Renal cortex interstitium (tissue), 11 donors: ENCODE results near the gene FEM1C. TPM values are rescaled to one million over a fixed set of nuclear protein-coding genes. Genes with fewer than 3 reads are reported as not detected.
A peak's percentile ranks its signal among the peaks of the same experiment; 100 is the strongest.

Source experiments
- DNase-seq, 11 donors: peaks; one replicate each; pipeline ENCODE4 v3.0.0-alpha.2; 2013; ENCODE audit warnings: low read depth in 9 of 11, low spot score in 4 of 11; ENCODE audit errors: extremely low read depth in 1 of 11
- polyA plus RNA-seq, 3 donors: library from polyadenylated mRNA; unstranded; fragments of 120-200 nt; gene quantifications; one replicate each; pipeline ENCODE4 v1.2.1, GENCODE V29; 2013; ENCODE audit not compliant: insufficient read length in 3 of 3

FEM1C gene
- polyA plus RNA-seq, 3 donors: 20.8 to 24.3 (median 21.6) TPM

DNA sequence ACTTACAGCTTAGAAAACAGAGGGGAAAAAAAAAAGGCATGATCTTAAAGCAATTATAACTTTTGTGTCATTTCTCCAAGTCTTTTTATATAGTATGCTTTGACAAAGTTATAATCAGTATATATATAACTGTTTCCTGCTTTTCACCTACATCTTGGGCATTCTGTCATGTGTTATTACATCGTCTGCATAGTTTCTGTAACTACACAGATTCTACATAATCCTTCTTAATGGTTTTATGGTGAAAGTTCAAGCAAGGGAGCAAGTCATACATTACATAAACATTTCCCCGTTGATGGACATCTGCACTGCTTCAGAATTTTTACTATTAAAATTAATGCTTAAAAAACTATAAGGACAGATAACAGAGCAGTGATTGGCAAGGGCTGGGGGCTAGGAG is 12.1 kb downstream of the FEM1C start:
- no peak for DNase-seq

DNA sequence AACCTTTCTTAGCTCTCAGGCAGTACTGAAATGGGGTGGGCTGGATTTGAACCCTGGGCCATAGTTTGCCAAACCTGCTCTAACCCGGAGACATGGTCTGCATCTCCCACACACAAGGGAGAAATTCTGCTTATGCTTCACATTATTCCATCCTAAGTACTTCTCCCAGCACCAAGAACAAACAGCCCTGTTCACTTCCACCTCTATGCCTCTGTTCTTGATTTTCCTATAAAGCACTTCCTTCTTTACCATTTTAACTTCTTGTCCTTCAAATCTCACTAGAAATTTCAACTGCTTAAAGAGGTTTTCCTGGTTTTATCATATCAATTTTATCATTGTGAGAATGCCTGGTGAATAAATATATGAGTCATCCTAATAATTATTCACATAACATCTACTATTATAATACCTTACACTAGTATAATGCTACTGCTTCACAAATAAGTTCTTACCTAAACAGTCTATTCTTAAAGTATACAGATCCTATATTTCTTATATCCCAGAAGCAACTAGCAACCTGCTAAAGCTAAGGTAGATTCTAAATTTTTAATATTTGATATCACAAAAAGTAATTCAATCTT is 12.7 kb downstream of the FEM1C start:
- no peak for DNase-seq

GRCh38 chr5:115531380-115531779 is 13.2 kb downstream of the FEM1C start:
- DNase-seq: no peak

DNA sequence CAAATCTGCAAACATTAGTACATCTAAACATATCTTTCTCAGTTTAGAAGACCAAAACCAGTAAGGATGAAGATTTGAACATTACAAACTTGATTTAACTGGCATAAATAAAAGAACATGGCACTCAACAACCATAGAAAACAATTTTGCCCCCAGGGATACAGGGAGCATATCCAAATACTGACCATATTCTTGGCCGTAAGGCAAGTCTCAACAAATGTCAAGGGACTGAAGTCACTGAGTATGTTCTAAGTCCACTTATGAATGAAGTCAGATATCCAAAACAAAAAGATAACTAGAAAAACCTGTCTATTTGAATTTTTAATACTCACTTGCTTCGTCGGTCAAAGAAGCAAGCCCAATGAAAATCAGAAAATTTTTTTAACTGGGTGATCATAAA is 14.1 kb downstream of the FEM1C start:
- no peak for DNase-seq

DNA sequence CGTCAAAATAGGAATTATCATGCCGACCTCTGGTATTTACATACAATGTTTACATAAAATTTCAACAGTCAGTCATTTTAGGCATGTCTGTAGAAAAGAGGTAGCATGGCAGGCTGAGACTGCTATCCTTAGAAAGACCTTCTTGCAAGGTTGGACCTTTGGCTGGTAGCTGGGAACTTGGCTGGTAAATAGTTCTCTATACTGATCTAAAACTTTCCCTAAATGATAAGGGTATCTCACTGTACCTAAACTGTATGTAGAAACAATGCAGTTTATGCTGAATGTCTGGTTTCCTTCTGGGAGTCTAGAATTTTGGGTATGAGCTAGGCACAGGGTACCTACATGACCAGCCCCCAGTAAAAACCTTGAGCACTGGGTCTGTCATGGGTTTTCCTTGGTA is 18.0 kb downstream of the FEM1C start:
- DNase-seq: no peak

DNA sequence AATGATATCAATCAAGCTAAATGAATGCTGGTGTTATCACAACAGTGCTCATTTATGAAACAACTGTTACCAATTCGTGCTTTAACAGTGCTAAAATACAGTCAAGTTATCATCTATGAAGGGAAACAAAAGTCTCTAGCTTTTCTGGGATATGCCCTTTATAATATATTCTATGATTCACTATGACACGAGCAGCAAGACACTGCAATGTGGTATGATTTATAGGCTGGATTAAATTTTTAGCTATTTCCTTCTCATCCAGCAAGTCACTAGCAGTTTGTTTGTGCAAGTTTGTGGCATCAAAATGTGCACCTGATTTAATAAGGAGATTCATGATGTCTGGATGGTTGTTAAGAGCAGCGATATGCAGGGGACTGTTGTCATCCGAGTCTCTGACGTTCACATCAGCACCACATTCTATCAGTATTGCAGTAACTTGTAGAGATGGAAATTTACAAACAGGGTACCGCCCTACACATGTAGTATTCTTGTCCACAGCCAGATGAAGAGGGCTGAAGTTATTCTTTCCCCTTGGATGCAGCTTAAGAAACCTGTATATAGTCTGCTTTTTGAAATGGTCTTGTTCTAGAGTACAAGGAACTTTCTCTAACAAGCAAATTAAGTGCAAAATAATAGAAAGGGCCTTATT is 20.3 kb downstream of the FEM1C start:
- DNase-seq: no peak

GRCh38 chr5:115522832-115523403 is 21.7 kb downstream of the FEM1C start:
- no peak for DNase-seq

DNA sequence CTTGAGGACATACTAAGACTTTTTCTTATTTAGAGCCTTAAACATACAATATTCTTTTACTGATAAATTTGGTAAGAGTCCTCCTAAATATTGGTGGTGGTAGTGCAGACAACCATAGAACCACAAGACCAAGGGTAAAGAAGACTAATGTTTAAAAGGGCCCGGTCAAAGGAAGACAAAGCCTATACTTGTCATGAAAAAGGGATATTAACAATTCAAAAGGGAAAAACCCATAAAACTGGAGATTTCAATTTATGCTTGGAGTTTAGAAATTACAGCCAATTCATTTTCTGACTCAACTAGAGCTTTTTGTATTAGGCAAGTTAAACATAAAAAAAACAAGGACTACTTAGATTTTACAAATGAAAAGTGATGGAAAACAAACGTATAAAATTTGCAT is 24.4 kb downstream of the FEM1C start:
- no peak for DNase-seq

DNA sequence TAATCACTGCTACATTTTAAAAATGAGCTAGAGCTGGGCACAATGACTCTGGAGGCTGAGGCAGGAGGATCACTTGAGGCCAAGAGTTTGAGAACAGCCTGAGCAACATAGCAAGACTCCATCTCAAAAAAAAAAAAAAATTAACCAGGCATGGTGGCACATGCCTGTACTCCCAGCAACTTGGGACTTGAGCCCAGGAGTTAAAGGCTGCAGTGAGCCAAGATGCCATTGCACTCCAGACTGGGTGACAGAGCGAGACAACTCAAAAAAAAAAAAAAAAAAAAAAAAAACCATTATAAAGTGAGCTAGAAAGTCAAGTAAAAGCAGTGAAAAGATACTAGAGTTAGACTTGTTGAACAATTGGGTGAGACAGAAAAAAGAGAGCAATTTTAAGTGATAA is 28.2 kb downstream of the FEM1C start:
- no peak for DNase-seq

GRCh38 chr5:115514220-115514619 is 30.4 kb downstream of the FEM1C start:
- no peak for DNase-seq

GRCh38 chr5:115511632-115512031 is 32.9 kb downstream of the FEM1C start:
- DNase-seq: no peak

DNA sequence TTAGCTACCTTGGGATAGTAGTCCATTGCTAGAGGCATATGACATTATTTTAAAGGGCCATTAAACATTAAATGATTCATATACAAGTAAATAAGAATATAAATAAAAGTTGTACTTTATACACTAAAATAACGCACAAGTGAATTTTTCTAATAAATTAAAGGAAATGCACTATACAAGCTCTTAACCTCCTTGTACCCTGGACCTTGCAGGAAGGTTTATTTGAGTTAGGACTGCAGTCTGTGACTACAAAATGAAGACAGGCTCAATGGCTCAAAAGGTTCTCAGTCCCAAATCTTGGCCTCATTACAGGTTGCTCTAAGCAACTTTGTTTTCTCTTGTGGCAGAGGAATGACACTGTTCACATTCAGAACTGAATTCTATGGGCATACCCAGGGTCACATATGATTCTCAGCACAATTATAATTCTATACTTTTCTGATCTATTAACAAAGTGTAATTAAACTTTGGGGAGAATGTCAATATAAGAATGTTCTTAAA is 34.4 kb downstream of the FEM1C start:
- DNase-seq: no peak

GRCh38 chr5:115509547-115509946 is 35.0 kb downstream of the FEM1C start:
- no peak for DNase-seq

DNA sequence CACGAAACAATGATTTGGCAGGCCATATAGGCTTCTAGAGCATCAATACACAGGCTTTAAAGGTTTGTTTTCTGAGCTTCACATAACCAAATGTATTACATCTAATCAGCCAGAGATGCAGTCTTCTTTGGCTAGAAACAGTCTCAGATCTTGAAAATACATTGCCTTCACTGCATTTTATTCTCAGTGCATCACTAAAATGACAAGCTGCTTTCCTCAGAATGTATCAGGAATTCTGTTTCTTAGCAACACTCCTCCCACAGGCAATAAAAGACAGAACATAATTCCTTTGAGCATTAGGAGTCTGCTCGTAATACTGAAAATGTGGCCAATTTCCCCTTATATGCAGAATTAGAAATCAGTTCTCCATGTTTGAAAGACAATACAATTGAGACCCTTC is 36.9 kb downstream of the FEM1C start:
- peak in 8 of 11 donors; percentile 4 to 58 (median 22) for DNase-seq

DNA sequence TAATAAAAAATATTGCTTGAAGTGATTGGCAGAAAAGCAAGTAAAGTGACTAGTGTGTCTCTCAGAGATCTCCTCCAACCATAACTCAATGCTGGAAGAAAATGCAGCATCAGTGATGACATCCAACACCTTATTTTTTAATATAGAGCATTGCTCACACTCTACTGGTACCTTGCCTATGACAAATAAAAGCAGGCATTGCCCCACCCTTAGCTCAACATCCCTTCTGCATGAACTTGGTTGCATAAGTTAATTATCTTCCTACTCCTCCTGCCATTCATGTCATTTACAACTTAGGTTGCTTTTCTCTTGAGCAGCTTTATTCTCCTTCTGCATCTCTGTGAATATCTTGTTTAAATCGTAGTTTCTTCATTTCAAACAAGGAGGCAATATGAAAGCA is 41.2 kb downstream of the FEM1C start:
- DNase-seq: no peak

DNA sequence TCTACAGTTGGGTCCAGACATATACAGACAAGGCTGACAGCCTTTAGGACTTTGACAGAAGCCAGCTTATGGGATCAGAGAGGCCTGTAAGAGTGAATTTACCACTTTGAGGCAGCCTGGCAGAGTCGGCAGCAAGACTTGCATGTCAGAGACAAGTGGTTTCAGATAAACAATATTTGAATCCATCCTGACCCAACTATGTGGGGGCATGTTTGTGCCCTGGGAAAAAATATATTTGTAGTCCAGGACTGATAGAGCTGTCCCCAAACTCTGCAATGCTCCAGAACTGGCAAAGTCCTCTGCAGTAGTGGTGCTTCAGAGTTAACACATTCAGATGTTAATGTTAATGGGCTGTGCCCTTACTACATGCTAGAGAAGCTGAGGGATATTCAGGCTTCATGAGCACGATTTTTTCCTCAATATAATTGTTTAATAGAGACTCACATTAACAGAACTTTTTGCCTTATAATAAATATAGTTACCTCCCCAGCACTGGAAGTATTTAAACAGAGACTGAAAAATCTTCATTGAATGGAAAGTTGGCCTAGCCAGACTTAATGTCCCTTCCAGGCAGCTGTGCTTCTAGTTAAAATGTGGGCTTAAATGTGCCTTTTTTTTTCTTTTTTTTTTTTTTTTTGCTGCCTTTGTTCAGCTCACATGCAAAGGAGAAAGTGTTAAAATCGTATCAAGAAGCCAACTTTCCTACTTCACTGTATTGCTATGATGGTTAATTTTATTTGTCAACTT is 42.9 kb downstream of the FEM1C start:
- no peak for DNase-seq

- DNase-seq: no peak
These were observed 44.4 kb downstream of the FEM1C start for GRCh38 chr5:115500225-115500624.

DNA sequence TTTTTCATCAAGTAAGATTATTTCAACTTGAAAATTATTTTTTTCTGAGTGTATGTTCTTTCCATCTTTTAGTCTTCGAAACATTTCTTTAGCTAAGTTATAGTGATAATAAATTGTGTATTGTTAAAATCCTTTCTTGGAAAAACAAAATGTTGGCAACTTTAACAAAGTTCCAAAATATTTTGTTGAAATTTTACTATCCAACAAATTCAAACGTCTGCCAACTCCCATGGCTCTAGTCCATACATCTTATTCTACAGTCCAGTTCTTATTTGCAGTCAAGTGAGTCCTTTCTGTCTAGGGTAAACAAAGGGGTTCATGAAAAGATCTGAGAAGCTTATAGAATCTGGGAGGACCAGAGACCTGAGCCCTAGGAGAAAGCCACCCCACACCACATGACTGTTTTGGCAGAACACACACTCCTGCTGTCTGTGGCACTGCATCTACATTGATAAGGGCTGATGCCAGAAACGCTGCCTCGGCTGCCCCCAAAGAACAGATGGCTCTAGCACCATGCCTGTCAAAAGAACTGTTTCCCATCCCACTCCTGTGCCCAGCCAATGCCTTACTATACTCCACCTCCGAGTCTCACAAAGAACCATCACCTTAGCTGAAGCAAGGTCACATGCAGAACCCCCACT is 47.5 kb downstream of the FEM1C start:
- no peak for DNase-seq

DNA sequence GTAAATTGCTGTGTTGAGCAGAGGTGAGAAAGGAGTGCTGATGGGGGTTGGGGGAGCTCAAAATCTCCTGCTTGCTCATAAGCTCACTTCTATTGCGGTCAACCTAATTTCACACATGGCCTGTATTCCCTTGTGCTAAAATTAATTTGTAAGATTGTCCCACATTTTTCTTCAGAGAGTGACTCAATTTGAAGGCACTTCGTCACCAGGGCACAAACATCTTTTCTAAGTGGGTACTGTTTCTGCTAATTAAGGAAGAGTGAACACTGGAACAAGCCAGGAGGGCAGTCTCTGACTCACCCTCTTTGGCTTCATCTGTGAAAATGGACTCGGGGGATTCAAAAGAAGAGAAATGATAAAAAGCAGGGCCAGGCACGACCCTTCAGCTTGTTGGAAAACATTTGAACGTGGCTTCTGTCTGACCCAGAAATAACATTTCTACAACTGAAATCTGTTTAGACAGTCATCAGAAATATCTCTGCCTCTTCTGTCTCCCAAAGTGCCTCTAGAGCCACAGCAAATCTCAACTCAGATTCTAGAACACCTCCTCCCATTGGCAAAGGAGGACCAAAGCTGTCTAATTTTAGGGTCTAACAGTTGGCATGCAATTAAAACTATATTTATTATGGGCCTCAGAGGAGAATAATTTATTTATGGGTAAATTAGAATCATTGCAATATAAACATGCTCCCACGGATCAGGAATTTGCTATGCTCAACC is 49.8 kb downstream of the FEM1C start:
- no peak for DNase-seq
